ENCODE measurements around the gene CDKAL1. TPM values are rescaled to one million over a fixed set of nuclear protein-coding genes. Genes with fewer than 3 reads are reported as not detected.

Gene CDKAL1
- total RNA-seq, 1 experiment from 2014 or later = 16.1 TPM

DNA sequence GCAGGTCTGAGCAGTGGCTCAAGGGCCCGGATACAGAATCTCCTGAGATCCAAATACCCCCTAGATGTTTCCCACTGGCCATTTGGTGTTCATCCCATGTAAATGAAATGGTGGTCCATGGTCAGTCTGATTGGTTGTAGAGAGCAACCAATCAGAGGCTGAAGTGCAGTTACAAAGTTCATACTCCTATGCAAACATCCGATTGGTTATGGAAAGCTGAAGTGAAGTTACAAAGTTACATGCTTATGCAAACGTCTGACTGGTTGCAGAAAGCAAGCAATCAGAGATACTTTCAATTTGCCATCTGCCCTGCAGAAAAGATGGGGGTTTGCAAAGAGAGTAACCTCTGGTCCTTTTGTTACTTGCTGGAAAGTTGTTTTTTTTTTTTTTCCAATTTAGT, 313.6 kb downstream of the CDKAL1 start:
- TF ChIP-seq, protein P1, sequence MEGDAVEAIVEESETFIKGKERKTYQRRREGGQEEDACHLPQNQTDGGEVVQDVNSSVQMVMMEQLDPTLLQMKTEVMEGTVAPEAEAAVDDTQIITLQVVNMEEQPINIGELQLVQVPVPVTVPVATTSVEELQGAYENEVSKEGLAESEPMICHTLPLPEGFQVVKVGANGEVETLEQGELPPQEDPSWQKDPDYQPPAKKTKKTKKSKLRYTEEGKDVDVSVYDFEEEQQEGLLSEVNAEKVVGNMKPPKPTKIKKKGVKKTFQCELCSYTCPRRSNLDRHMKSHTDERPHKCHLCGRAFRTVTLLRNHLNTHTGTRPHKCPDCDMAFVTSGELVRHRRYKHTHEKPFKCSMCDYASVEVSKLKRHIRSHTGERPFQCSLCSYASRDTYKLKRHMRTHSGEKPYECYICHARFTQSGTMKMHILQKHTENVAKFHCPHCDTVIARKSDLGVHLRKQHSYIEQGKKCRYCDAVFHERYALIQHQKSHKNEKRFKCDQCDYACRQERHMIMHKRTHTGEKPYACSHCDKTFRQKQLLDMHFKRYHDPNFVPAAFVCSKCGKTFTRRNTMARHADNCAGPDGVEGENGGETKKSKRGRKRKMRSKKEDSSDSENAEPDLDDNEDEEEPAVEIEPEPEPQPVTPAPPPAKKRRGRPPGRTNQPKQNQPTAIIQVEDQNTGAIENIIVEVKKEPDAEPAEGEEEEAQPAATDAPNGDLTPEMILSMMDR (conservative IDR thresholded peaks at IDR 0.05) = no peak
- TF ChIP-seq EZH2 (IDR thresholded peaks at IDR 0.05; ENCODE audit: low read depth) = no peak
- Histone ChIP-seq H3K4me1 (replicated peaks; ENCODE audit: insufficient read depth) (no peaks in the 10 kb centered on the region), H4K20me1 (ENCODE audit: insufficient read depth) (no peaks in the 10 kb centered on the region), H3K4me3 (no peak overlapping the region), H2AFZ (no peak overlapping the region), H3K27ac (no peak overlapping the region), H3F3A (ENCODE audit: insufficient read depth, low read depth) (no peaks in the 10 kb centered on the region), H3K9me3 (ENCODE audit: insufficient read depth, low read depth) (no peaks in the 10 kb centered on the region; the same call in 1 of the 2 replicates), H3K4me2 (no peak overlapping the region), H3K36me3 (ENCODE audit: low read depth) (no peaks in the 10 kb centered on the region), H3K9me2 (ENCODE audit: insufficient read depth) (peaks cover 4% of the 10 kb centered on the region; the same call in 1 of the 2 replicates), H3K79me2 (ENCODE audit: low read depth) (no peaks in the 10 kb centered on the region), H3K27me3 (ENCODE audit: insufficient read depth, low read depth) (no peaks in the 10 kb centered on the region)
- intact Hi-C loops (cut with micrococcal nuclease; ENCODE audit: unreplicated experiment) = no loop called here
- BruUV-seq (replicated peaks) = no TSS peak
- CTCF ChIA-PET = no interaction called here
- POLR2A ChIA-PET (ENCODE audit: unreplicated experiment) = no interaction called here
- DNase-seq = no peak

DNA sequence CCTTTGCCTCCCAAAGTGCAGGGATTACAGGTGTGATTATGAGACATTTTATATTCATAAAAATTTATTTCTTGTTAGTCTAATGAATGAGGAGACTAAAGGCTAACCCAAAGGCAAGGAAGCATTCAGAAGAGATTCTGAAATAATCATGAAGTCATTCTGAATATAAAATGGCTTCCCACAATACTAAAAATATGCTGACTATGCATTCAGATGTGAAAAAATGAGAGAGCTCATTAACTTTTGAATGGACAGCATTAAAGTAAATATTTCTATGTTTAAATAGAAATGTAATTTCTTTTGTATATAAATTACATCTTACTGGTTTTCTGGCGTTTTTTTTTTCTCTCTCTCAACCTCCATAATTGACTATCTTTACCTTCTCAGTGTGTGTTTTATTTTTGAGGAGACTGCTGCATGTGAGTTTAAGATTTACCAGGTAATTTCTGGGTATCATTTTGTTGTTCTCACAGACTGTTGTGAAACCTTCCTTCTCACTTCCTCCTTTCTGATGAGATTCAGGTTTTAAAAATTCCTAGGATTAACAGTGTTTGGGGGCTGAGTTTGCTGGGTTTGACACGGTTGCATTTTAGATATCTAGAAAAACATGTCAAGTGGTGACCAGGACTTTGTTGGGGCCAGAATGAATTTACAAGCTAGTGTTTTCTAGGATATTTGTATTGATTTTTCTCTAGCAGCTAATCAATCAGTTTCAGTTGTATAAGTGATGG, 316.6 kb downstream of the CDKAL1 start:
- no peak overlapping the region for H3K4me2 ChIP-seq
- peaks cover 1% of the 10 kb centered on the region; the same call in 1 of the 2 replicates for H3K9me2 ChIP-seq (ENCODE audit: insufficient read depth)
- BruUV-seq (replicated peaks) = no TSS peak
- no peaks in the 10 kb centered on the region for H4K20me1 ChIP-seq (ENCODE audit: insufficient read depth)
- no peak for DNase-seq
- H3F3A ChIP-seq (ENCODE audit: insufficient read depth, low read depth) = no peaks in the 10 kb centered on the region
- no peaks in the 10 kb centered on the region for H3K9me3 ChIP-seq (ENCODE audit: insufficient read depth, low read depth)
- H3K4me1 ChIP-seq (replicated peaks; ENCODE audit: insufficient read depth) = no peaks in the 10 kb centered on the region
- ChIA-PET CTCF (no interaction called here), POLR2A (ENCODE audit: unreplicated experiment) (no interaction called here)
- H3K27ac ChIP-seq = no peak overlapping the region
- H3K36me3 ChIP-seq (ENCODE audit: low read depth) = no peaks in the 10 kb centered on the region
- H2AFZ ChIP-seq = no peak overlapping the region
- TF ChIP-seq, protein P1 (conservative IDR thresholded peaks at IDR 0.05) = no peak
- TF ChIP-seq EZH2 (IDR thresholded peaks at IDR 0.05; ENCODE audit: low read depth) = no peak
- H3K79me2 ChIP-seq (ENCODE audit: low read depth) = no peaks in the 10 kb centered on the region
- no peak overlapping the region for H3K4me3 ChIP-seq
- H3K27me3 ChIP-seq (ENCODE audit: insufficient read depth, low read depth) = no peaks in the 10 kb centered on the region
- intact Hi-C loops (cut with micrococcal nuclease; ENCODE audit: unreplicated experiment) = no loop called here

DNA sequence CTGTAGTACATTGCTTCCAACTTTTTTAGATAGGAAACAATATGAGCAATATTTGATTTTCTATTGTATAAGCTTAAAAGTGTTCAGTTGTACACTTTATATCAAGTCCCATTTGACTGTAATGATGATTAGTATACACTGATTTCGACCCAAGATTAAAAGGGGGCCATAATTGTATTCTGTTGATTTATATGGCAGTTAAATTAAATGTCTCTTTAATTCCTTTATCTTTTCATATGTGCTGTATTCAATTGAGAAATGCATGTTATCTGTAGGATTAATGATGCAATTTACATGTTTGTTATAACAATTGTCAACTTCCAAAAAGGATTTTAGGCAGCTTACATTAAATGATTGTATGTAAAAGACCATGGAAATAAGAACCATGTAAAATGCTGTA, 317.5 kb downstream of the CDKAL1 start:
- Histone ChIP-seq H3K4me2 (no peak overlapping the region), H3K4me3 (no peak overlapping the region), H2AFZ (no peak overlapping the region), H3F3A (ENCODE audit: insufficient read depth, low read depth) (no peaks in the 10 kb centered on the region), H4K20me1 (ENCODE audit: insufficient read depth) (no peaks in the 10 kb centered on the region), H3K27ac (no peak overlapping the region), H3K4me1 (replicated peaks; ENCODE audit: insufficient read depth) (no peaks in the 10 kb centered on the region), H3K36me3 (ENCODE audit: low read depth) (no peaks in the 10 kb centered on the region), H3K79me2 (ENCODE audit: low read depth) (no peaks in the 10 kb centered on the region), H3K9me2 (ENCODE audit: insufficient read depth) (peaks cover 4% of the 10 kb centered on the region; the same call in 1 of the 2 replicates), H3K9me3 (ENCODE audit: insufficient read depth, low read depth) (no peaks in the 10 kb centered on the region), H3K27me3 (ENCODE audit: insufficient read depth, low read depth) (no peaks in the 10 kb centered on the region)
- no peak for DNase-seq
- BruUV-seq (replicated peaks) = no TSS peak
- TF ChIP-seq, protein P1 (conservative IDR thresholded peaks at IDR 0.05) = no peak
- TF ChIP-seq EZH2 (IDR thresholded peaks at IDR 0.05; ENCODE audit: low read depth) = no peak
- intact Hi-C loops (cut with micrococcal nuclease; ENCODE audit: unreplicated experiment) = no loop called here
- POLR2A ChIA-PET (ENCODE audit: unreplicated experiment) = interaction anchor here (0.6 kb wide), 1 partner anchor 282 kb away, joined by 4 read pairs; no protein-coding TSS in a partner anchor
- CTCF ChIA-PET = no interaction called here
